Esophagus (tissue), 2 donors: Measurements from ENCODE around the gene TNFAIP8L3. TPM values are rescaled to one million over a fixed set of nuclear protein-coding genes. Genes with fewer than 3 reads are reported as not detected.

Experiments
- H3K27ac ChIP-seq, 2 donors: one replicate each; pipeline ENCODE4 v1.5.1; 2013; ENCODE audit warnings: low read depth in 2 of 2, mild to moderate bottlenecking in 2 of 2, inconsistent platforms in 1 of 2, low read length in 1 of 2, moderate library complexity in 1 of 2
- H3K27me3 ChIP-seq, 2 donors: one replicate each; pipeline ENCODE4 v1.6.1; 2013; ENCODE audit warnings: low read length in 2 of 2, control low read depth in 1 of 2, mild to moderate bottlenecking in 1 of 2; ENCODE audit not compliant: insufficient read depth in 2 of 2, control insufficient read depth in 1 of 2
- H3K36me3 ChIP-seq, 2 donors: one replicate each; pipeline ENCODE4 v1.6.1; 2013; ENCODE audit warnings: low read length in 1 of 2; ENCODE audit not compliant: control insufficient read depth in 2 of 2, insufficient read depth in 2 of 2
- H3K4me1 ChIP-seq, 2 donors: one replicate each; pipeline ENCODE4 v1.6.1; 2013; ENCODE audit warnings: low read length in 1 of 2; ENCODE audit not compliant: control insufficient read depth in 2 of 2, insufficient read depth in 2 of 2
- H3K4me3 ChIP-seq, 2 donors: one replicate each; pipeline ENCODE4 v1.5.1; 2013; ENCODE audit warnings: low read length in 2 of 2, mild to moderate bottlenecking in 2 of 2, low read depth in 1 of 2, moderate library complexity in 1 of 2
- H3K9me3 ChIP-seq, 2 donors: one replicate each; pipeline ENCODE4 v1.6.1; 2013; ENCODE audit warnings: mild to moderate bottlenecking in 2 of 2, low read depth in 1 of 2, low read length in 1 of 2, moderate library complexity in 1 of 2; ENCODE audit not compliant: control insufficient read depth in 2 of 2, insufficient read depth in 1 of 2
- WGBS, 2 donors: extraction: QIAGEN DNeasy Blood & Tissue Kit; methylation state at CpG; one replicate each; pipeline ENCODE4 v1.1.7; 2013; 5-methylcytosine and 5-hydroxymethylcytosine counted together
- polyA plus RNA-seq, 2 donors: library from polyadenylated mRNA; stranded (reverse); fragments of 200-250 nt; gene quantifications; one replicate each; pipeline ENCODE4 v1.2.3, GENCODE V29; 2013
- donor health status: healthy with polysubstance abuse.
- donor health status: Bipolar disorder and iron deficiency.

TNFAIP8L3 gene
- polyA plus RNA-seq, 2 donors, result 9.0 to 9.3 TPM

DNA sequence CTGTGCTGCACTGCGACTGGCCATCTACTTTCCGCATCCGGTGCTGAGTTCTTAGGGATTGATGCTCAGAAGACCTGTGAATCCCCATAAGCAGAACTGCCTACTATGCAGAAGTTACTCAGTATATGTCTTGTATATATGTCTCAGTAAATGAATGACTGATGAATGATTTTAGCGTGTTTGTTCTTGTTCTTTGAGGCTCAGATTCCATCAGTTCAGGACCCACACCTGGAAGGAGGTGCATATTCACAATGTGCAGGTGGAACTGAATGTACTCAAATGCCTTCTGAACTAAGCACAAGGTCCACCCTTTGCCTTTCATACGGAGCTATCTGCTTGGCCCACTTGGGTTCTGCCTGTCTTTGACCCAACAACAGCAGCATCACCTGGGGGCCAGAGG, 19.8 kb downstream of the TNFAIP8L3 start:
- Histone ChIP-seq H3K4me3 (no peak overlapping the region), H3K36me3 (no peaks in the 10 kb centered on the region), H3K9me3 (no peaks in the 10 kb centered on the region), H3K27me3 (no peaks in the 10 kb centered on the region), H3K27ac (peak overlapping the region; percentile 17 to 51), H3K4me1 (peaks cover 5 to 6% of the 10 kb centered on the region in 2 donors)
- 84 to 91% methylated on average over 5 of the region's 5 CpGs for WGBS, 2 donors

DNA sequence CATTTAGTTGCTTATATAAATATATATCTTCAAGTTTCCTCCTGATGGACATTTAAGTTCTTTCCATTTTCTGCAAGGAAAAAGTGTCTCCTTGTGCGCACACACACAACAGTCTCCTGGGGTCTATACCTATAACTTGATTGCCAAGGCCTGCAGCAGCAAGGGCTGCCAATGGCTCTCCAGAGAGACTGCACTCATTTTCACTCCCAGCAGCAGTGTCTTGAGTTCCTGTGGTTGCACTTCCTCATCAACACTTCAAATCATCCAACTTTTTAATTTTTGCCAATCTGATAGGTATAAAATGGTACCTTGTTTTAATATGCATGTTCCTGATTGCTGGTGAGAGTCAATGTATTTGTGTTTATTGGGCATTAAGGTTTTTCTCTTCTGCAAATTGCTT, 23.1 kb downstream of the TNFAIP8L3 start:
- Histone ChIP-seq H3K4me3 (no peak overlapping the region), H3K4me1 (peaks cover 0 to 4% of the 10 kb centered on the region in 2 donors), H3K27ac (no peak overlapping the region), H3K36me3 (no peaks in the 10 kb centered on the region), H3K27me3 (no peaks in the 10 kb centered on the region), H3K9me3 (no peaks in the 10 kb centered on the region)
- 39 to 55% methylated on average over 1 of the region's 1 CpG for WGBS, 2 donors

DNA sequence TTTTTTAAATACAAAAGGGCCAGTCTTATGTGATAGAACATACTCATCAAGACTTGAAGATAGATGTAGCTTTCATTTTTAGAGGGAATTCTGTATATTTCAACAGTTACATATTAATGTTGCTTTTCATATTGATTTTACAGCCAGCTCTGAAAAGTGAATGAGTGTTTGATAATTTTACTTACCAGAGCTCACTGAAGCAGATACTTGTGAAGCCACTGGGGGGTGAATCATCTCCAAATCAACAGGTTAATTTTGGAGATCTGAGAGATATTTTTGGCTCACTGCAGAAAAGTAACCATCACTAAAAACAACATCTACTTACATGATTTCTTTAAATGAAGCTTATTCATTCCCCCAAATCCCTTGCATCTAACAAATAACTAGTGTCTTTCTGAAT, 24.7 kb downstream of the TNFAIP8L3 start:
- Histone ChIP-seq H3K4me3 (no peak overlapping the region), H3K9me3 (no peaks in the 10 kb centered on the region), H3K27ac (no peak overlapping the region), H3K27me3 (no peaks in the 10 kb centered on the region), H3K36me3 (no peaks in the 10 kb centered on the region), H3K4me1 (peaks cover 0 to 4% of the 10 kb centered on the region in 2 donors)

DNA sequence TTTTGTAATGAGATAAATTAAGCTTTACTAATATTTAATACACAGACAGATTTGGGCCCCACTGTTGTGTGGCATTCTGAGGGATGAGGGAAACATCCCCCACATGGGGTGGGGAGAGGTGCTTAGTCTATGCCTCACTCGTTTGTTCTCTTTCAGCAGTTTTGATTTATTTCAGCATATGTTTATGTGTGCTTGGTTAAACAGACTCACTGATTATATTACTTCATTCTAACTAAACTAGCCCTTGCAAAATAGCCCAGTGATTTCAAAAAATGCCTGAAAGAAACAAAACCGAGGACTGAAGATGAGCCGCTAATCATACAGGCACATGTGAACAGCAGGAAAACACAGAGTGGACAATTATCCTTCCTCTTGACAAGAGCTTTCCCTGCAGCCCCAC, 27.2 kb downstream of the TNFAIP8L3 start:
- Histone ChIP-seq H3K27ac (no peak overlapping the region), H3K4me1 (no peaks in the 10 kb centered on the region), H3K27me3 (no peaks in the 10 kb centered on the region), H3K4me3 (no peak overlapping the region), H3K36me3 (no peaks in the 10 kb centered on the region), H3K9me3 (no peaks in the 10 kb centered on the region)
- WGBS, 2 donors, result 65 to 72% methylated on average over 3 of the region's 3 CpGs

DNA sequence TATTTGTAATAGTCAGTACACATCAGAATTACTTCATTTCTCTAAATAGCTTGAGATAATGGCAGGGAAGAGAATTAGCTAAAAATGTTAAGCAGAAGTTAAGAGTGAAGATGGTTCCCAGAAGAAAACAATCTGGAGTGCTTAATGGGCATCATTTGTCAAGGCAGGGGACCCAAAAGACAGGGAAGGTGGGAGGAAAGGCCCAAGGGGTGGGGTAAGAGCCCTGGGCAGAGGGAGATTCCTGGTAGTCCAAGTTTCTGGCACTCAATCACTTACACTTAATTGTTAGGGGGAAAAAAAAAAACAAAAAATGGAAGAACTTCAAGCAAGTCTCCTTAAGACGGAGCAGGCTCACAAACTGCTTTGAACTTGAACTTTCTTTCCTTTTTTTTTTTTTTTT, 28.9 kb downstream of the TNFAIP8L3 start:
- Histone ChIP-seq H3K4me1 (no peaks in the 10 kb centered on the region), H3K9me3 (no peaks in the 10 kb centered on the region), H3K27me3 (no peaks in the 10 kb centered on the region), H3K27ac (no peak overlapping the region), H3K36me3 (no peaks in the 10 kb centered on the region), H3K4me3 (no peak overlapping the region)
- WGBS, 2 donors, result 59 to 65% methylated on average over 1 of the region's 1 CpG

DNA sequence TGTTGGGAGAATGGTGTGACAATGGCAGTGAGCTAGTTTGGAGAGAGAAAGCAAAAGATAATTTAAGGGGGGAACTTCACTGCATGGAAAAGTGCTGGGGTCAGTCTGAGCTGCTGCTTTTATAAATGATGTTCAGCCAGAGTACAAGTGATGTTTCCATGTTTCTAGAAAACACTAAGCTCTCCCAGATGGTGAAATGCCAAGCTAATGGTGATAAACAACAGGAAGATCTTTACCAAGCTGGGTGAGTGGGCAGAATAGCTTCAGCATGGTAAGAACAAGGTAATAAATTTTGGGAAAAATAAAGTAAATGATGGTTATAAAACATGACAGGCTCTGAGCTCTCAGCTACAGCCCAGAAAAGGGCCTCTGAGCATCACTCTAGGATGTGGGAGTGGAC, 29.4 kb downstream of the TNFAIP8L3 start:
- Histone ChIP-seq H3K27me3 (no peaks in the 10 kb centered on the region), H3K9me3 (no peaks in the 10 kb centered on the region), H3K27ac (peak overlapping the region in 1 of 2 donors; percentile 13), H3K4me3 (no peak overlapping the region), H3K36me3 (no peaks in the 10 kb centered on the region), H3K4me1 (peaks cover 0 to 2% of the 10 kb centered on the region in 2 donors)

DNA sequence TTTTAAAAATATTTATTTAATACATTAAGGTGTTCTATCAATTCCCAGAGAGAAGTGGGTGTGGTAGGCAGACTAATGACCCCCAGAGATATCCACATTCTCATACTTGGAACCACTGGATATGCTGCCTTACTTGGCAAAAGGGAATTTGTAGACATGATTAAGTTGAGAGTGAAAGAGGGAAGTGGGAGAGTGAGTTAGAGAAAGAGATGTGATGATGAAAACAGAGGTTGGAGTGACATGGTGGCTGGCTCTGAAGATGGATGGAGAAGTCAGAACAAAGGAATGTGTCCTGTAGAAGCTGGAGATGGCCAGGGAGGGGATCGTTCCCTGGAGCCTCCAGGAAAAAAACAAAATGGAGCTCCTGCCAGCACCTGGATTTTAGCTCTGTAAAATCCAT, 32.0 kb downstream of the TNFAIP8L3 start:
- H3K4me3 ChIP-seq, result no peak overlapping the region
- H3K27ac ChIP-seq, result no peak overlapping the region
- H3K9me3 ChIP-seq, result no peaks in the 10 kb centered on the region
- peaks cover 0 to 2% of the 10 kb centered on the region in 2 donors for H3K4me1 ChIP-seq
- peaks cover 0 to 2% of the 10 kb centered on the region in 2 donors for H3K36me3 ChIP-seq
- H3K27me3 ChIP-seq, result no peaks in the 10 kb centered on the region
- WGBS, 2 donors, result 63 to 67% methylated on average over 1 of the region's 1 CpG

DNA sequence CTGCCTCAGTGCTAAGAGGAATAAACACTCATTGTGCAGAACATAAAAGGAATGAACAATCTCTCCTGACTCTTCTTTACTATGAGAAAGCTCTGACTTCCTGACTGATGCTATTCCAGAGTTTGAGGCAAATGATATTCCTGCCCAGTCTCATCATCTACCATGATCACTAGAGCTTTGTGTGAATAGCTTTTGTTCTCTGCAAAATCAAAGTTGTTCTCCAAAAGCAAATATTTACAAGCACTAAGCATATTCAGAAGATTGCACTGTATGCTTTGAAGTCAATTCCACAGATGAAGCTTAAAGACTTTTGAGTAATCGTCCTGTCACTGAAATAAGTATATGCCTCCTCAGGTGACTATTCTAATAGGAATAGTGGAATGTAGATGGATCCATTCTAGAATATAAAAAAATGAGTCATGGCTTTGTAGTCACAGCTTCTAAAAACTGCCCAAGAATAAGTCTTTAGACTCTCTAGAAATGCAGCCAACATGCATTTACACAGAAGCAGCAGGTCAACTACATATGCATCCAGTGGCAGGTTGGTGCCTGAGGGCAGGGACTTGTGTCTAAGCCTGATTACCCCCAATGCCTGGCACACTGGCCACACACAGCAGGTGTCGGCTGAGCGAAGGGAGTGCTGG, 34.6 kb downstream of the TNFAIP8L3 start:
- 52 to 64% methylated on average over 3 of the region's 3 CpGs for WGBS, 2 donors
- H3K4me1 ChIP-seq, result peaks cover 0 to 2% of the 10 kb centered on the region in 2 donors
- no peaks in the 10 kb centered on the region for H3K27me3 ChIP-seq
- H3K9me3 ChIP-seq, result no peaks in the 10 kb centered on the region
- H3K36me3 ChIP-seq, result peaks cover 0 to 5% of the 10 kb centered on the region in 2 donors
- H3K4me3 ChIP-seq, result no peak overlapping the region
- H3K27ac ChIP-seq, result no peak overlapping the region

DNA sequence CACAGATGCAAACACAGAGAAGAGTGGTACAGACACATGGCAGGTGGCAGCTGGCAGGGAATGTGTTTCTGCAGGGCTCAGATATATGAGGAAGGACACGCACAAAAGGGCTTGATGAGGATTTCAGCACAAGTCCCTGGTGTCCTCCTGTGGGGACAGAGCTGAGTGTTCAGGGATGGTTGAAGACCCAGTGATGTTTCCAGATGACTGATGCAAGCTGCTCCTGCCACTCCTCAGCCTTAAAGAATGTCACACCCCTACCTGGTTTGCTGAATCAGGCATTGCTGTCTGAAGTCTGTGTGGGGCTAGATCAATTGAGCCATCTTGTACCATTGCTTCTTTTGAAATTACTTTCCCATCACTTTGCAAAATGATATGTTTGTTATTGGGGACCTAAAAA, 40.2 kb downstream of the TNFAIP8L3 start:
- 91 to 95% methylated on average over 1 of the region's 1 CpG for WGBS, 2 donors
- H3K27ac ChIP-seq, result no peak overlapping the region

DNA sequence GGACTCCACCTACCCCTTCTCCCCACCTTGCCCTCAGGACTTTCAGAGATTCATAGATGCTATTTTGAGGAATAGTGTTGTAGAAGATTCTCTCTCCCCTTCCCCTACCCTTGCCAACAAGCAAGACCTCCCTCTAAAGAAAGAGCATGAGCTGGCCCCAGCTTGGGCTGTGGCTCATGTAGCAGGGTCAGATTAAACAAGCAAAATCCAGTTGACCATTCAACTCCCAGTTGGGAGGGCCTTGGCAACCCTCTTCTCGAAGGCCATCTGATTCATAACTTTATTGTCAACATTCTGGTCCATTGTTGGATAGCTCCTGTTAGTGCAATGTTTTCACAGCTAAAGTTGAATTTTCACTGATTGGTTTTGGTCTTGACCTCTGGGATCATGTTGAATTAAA, 41.1 kb downstream of the TNFAIP8L3 start:
- Histone ChIP-seq H3K27ac (no peak overlapping the region), H3K27me3 (no peaks in the 10 kb centered on the region), H3K9me3 (no peaks in the 10 kb centered on the region), H3K36me3 (peaks cover 0 to 5% of the 10 kb centered on the region in 2 donors), H3K4me1 (peaks cover 3 to 6% of the 10 kb centered on the region in 2 donors), H3K4me3 (no peak overlapping the region)
- 68 to 82% methylated on average over 1 of the region's 1 CpG for WGBS, 2 donors

More for the DNA sequence above, 40.2 kb downstream of the TNFAIP8L3 start:
- H3K4me3 ChIP-seq, result no peak overlapping the region
- peaks cover 0 to 5% of the 10 kb centered on the region in 2 donors for H3K36me3 ChIP-seq
- H3K4me1 ChIP-seq, result peaks cover 3 to 6% of the 10 kb centered on the region in 2 donors
- H3K9me3 ChIP-seq, result no peaks in the 10 kb centered on the region
- no peaks in the 10 kb centered on the region for H3K27me3 ChIP-seq
